ENCODE measurements around the gene E2F6. TPM values are rescaled to one million over a fixed set of nuclear protein-coding genes. Genes with fewer than 3 reads are reported as not detected.

Gene E2F6
- total and polyA plus RNA-seq, 9 of the 15 experiments (the other 6 are each of a cell fraction or from before 2014, with no cell fraction given): 13.6 to 33.9 (median 26.1) TPM

DNA sequence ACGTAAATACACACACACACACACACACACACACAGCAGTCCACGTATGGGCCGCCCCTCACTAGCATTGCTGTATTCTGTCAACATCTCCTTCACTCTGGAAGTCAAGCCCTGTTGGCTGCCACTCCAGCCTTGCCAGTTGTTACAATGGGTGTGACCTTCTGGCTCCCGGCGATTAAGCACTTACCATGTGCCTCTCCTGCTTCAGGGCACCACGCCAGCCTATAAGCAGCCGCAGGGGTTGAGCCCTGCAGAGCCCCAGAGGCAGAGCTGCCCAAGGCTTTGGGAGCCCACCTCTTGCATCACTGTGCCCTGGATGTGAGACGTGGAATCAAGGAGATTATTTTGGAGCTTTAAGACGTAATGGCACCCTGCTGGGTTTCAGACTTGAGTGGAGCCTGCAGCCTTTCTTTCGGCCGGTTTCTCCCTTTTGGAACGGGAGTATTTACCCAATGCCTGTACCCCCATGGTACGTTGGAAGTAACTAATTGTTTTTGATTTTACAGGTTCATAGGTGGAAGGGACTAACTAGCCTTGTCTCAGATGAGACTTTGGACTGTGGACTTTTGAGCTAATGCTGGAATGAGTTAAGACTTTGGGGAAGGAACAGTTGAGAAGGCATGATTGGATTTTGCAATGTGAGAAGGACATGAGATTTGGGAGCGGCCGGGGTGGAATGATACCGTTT is 67.1 kb downstream of the E2F6 start:
- H3K4me1 ChIP-seq (replicated peaks in 1 of 2; ENCODE audit: control insufficient read depth in 2 of 2, insufficient read depth in 2 of 2, low read length in 2 of 2): peaks cover 2 to 12% of the 10 kb centered on the region in 2 experiments; a peak in 4 of 5 replicates
- TF ChIP-seq KAT2B (IDR thresholded peaks at IDR 0.05; ENCODE audit: low read depth, low read length) (no peak), TCFL5 (CRISPR knock-in tag; conservative IDR thresholded peaks at IDR 0.05) (no peak), HCFC1 (IDR thresholded peaks at IDR 0.05; ENCODE audit: low read depth, low read length) (no peak)
- H3K36me3 ChIP-seq (ENCODE audit: control insufficient read depth, insufficient read depth, low read length): no peaks in the 10 kb centered on the region
- 33% methylated on average over 16 of the region's 16 CpGs for WGBS (ENCODE audit: insufficient coverage, low coverage, missing lambda C conversion rate)
- DNase-seq (ENCODE audit: extremely low read depth in 1 of 4, low spot score in 3 of 4) (no peak), FAIRE-seq (no peak), ATAC-seq (peak; percentile 14; the same call in 1 of the 3 replicates)
- peaks cover 0 to 11% of the 10 kb centered on the region in 2 experiments; a peak in 2 of 5 replicates for H3K27me3 ChIP-seq (ENCODE audit: control insufficient read depth in 2 of 2, insufficient read depth in 2 of 2, low read length in 2 of 2)
- no peak overlapping the region for H3K4me2 ChIP-seq (ENCODE audit: insufficient read depth, low read length)
- ChIA-PET POLR2A (no interaction called here), CTCF (ENCODE audit: low intra/inter-chr PET ratio) (no interaction called here)
- no peak overlapping the region for H3K27ac ChIP-seq (ENCODE audit: extremely low read depth, low read depth, low read length)
- H3K9ac ChIP-seq (ENCODE audit: insufficient read depth in 1 of 2, low read depth in 2 of 2, low read length in 2 of 2): no peak overlapping the region; a peak in 1 of 4 replicates
- H3K79me2 ChIP-seq (ENCODE audit: control insufficient read depth, insufficient read depth, low read length): no peaks in the 10 kb centered on the region
- BruUV-seq (replicated peaks): no TSS peak
- no peaks in the 10 kb centered on the region for H4K20me1 ChIP-seq (replicated peaks; ENCODE audit: control insufficient read depth, insufficient read depth, low read length)
- H3K9me3 ChIP-seq (replicated peaks; ENCODE audit: control insufficient read depth, insufficient read depth, low read depth, low read length): no peaks in the 10 kb centered on the region
- peak overlapping the region; percentile 6; the same call in 1 of the 2 replicates for H2AFZ ChIP-seq (ENCODE audit: low read depth, low read length)
- no peaks in the 10 kb centered on the region for H3K9me1 ChIP-seq (ENCODE audit: control insufficient read depth, insufficient read depth, low read length)
- no peak overlapping the region for H3K4me3 ChIP-seq
- intact Hi-C loops (cut with micrococcal nuclease) (no loop called here), in situ Hi-C loops (cut with MboI) (no loop called here)

DNA sequence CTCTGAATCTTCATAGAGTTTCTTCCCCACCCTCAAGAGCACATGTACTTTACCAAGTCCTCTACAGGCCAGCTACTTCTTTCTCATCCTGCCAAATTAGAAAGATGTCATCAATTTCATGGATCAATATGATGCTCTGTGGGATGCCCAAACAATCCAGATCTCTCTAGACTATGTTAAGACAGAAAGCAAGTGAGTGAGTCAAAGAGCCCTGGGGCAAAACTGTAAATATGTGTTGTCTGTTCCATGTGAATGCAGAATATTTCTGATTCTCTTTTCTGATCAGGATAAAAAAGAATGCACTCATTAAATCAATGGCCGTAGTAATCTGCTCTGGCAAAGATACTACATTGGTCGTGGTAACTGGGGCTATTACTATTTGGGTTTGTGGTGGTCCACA is 68.4 kb downstream of the E2F6 start:
- H3K36me3 ChIP-seq (ENCODE audit: control insufficient read depth, insufficient read depth, low read length): no peaks in the 10 kb centered on the region
- no peak overlapping the region for H2AFZ ChIP-seq (ENCODE audit: low read depth, low read length)
- ChIA-PET POLR2A (interaction anchor here (0.5 to 0.9 kb wide), 2 partner anchors 14 to 50 kb away, joined by 3 read pairs; no protein-coding TSS in a partner anchor), CTCF (ENCODE audit: low intra/inter-chr PET ratio) (interaction anchor here (0.7 kb wide), 1 partner anchor 215 kb away, joined by 3 read pairs; no protein-coding TSS in a partner anchor)
- TF ChIP-seq DIDO1 (tag; IDR thresholded peaks at IDR 0.05; ENCODE audit: low read depth) (no peak), NCOA4 (IDR thresholded peaks at IDR 0.05; ENCODE audit: partially characterized antibody) (no peak), PHF8 (IDR thresholded peaks at IDR 0.05; ENCODE audit: borderline replicate concordance, low read length) (no peak)
- no TSS peak for BruUV-seq (replicated peaks)
- no peaks in the 10 kb centered on the region for H3K9me1 ChIP-seq (ENCODE audit: control insufficient read depth, insufficient read depth, low read length)
- H3K79me2 ChIP-seq (ENCODE audit: control insufficient read depth, insufficient read depth, low read length): no peaks in the 10 kb centered on the region
- no peak overlapping the region for H3K4me3 ChIP-seq
- ATAC-seq (no peak), DNase-seq (ENCODE audit: extremely low read depth in 1 of 4, low spot score in 3 of 4) (no peak), FAIRE-seq (no peak)
- WGBS (ENCODE audit: insufficient coverage, low coverage, missing lambda C conversion rate): 31% methylated on average over 2 of the region's 2 CpGs
- in situ Hi-C loops (cut with MboI): no loop called here
- peaks cover 9% of the 10 kb centered on the region in 2 experiments; a peak in 4 of 5 replicates for H3K4me1 ChIP-seq (replicated peaks in 1 of 2; ENCODE audit: control insufficient read depth in 2 of 2, insufficient read depth in 2 of 2, low read length in 2 of 2)
- H3K27me3 ChIP-seq (ENCODE audit: control insufficient read depth in 2 of 2, insufficient read depth in 2 of 2, low read length in 2 of 2): peaks cover 0 to 11% of the 10 kb centered on the region in 2 experiments; a peak in 2 of 5 replicates
- no peak overlapping the region for H3K4me2 ChIP-seq (ENCODE audit: insufficient read depth, low read length)
- intact Hi-C loops (cut with micrococcal nuclease): no loop called here
- no peaks in the 10 kb centered on the region for H3K9me3 ChIP-seq (replicated peaks; ENCODE audit: control insufficient read depth, insufficient read depth, low read depth, low read length)
- H3K9ac ChIP-seq (ENCODE audit: insufficient read depth in 1 of 2, low read depth in 2 of 2, low read length in 2 of 2): no peak overlapping the region
- no peak overlapping the region for H3K27ac ChIP-seq (ENCODE audit: extremely low read depth, low read depth, low read length)
- no peaks in the 10 kb centered on the region for H4K20me1 ChIP-seq (replicated peaks; ENCODE audit: control insufficient read depth, insufficient read depth, low read length)

Measured in K562 (cell line).